Liver (tissue), 9 donors: ENCODE measurements around the gene SH3PXD2A. TPM values are rescaled to one million over a fixed set of nuclear protein-coding genes. Genes with fewer than 3 reads are reported as not detected.

ENCODE experiments used
- DNase-seq: peaks from one replicate; pipeline ENCODE4 v3.0.0-alpha.2; 2017; ENCODE audit warnings: low spot score
- H3K27ac ChIP-seq, 2 donors: one replicate each; pipeline ENCODE4 v1.7.0; 2013; ENCODE audit warnings: inconsistent platforms in 2 of 2, low read length in 2 of 2, control low read depth in 1 of 2, low read depth in 1 of 2, mild to moderate bottlenecking in 1 of 2
- H3K27me3 ChIP-seq, 4 donors: one replicate each; pipeline versions ENCODE4 v1.6.1 to v1.7.0; 2013; ENCODE audit warnings: low read length in 3 of 4, inconsistent platforms in 1 of 4, mild to moderate bottlenecking in 1 of 4, moderate library complexity in 1 of 4; ENCODE audit not compliant: control insufficient read depth in 4 of 4, insufficient read depth in 4 of 4
- H3K36me3 ChIP-seq, 4 donors: one replicate each; pipeline versions ENCODE4 v1.6.1 to v1.7.0; 2013; ENCODE audit warnings: low read length in 3 of 4, mild to moderate bottlenecking in 3 of 4, low read depth in 1 of 4, moderate library complexity in 1 of 4; ENCODE audit not compliant: control insufficient read depth in 4 of 4, insufficient read depth in 3 of 4
- H3K4me1 ChIP-seq, 4 donors: one replicate each; pipeline versions ENCODE4 v1.6.1 to v1.7.0; 2013; ENCODE audit warnings: low read length in 3 of 4, mild to moderate bottlenecking in 3 of 4, moderate library complexity in 1 of 4; ENCODE audit not compliant: control insufficient read depth in 4 of 4, insufficient read depth in 4 of 4
- H3K4me3 ChIP-seq, 3 donors: one replicate each; pipeline versions ENCODE4 v1.6.1 to v1.7.0; 2013; ENCODE audit warnings: low read length in 3 of 3, control low read depth in 1 of 3, low read depth in 1 of 3, mild to moderate bottlenecking in 1 of 3
- H3K9ac ChIP-seq, 2 donors: one replicate each; pipeline ENCODE4 v1.7.0; 2013; ENCODE audit warnings: low read length in 2 of 2, mild to moderate bottlenecking in 2 of 2, moderate library complexity in 2 of 2, control low read depth in 1 of 2, low read depth in 1 of 2
- H3K9me3 ChIP-seq, 4 donors: one replicate each; pipeline versions ENCODE4 v1.6.1 to v1.7.0; 2013; ENCODE audit warnings: low read length in 3 of 4; ENCODE audit not compliant: control insufficient read depth in 4 of 4
- EGR1 ChIP-seq, 2 donors: IDR thresholded peaks; 2 replicates each; pipeline ENCODE4 v1.6.1; 2016 to 2018; ENCODE audit warnings: antibody characterized with exemption in 2 of 2, low read depth in 2 of 2
- FOXA1 ChIP-seq: IDR thresholded peaks from 2 replicates; pipeline ENCODE4 v1.6.1; 2016; ENCODE audit warnings: antibody characterized with exemption
- FOXA2 ChIP-seq: IDR thresholded peaks from 2 replicates; pipeline ENCODE4 v1.6.1; 2016; ENCODE audit warnings: antibody characterized with exemption
- GABPA ChIP-seq, 2 donors: IDR thresholded peaks in 1 of 2; conservative IDR thresholded peaks in 1 of 2; 2 replicates each; pipeline ENCODE4 v1.6.1; 2016; ENCODE audit warnings: antibody characterized with exemption in 2 of 2, mild to moderate bottlenecking in 1 of 2, moderate library complexity in 1 of 2
- HNF4A ChIP-seq, 2 donors: conservative IDR thresholded peaks; 2 replicates each; pipeline ENCODE4 v1.6.1; 2016; ENCODE audit warnings: antibody characterized with exemption in 2 of 2, mild to moderate bottlenecking in 2 of 2
- HNF4G ChIP-seq: IDR thresholded peaks from 2 replicates; pipeline ENCODE4 v1.6.1; 2016; ENCODE audit warnings: antibody characterized with exemption
- JUND ChIP-seq, 2 donors: IDR thresholded peaks; 2 replicates each; pipeline ENCODE4 v1.6.1; 2016; ENCODE audit warnings: antibody characterized with exemption in 2 of 2
- NR2F2 ChIP-seq: IDR thresholded peaks from 2 replicates; pipeline ENCODE4 v1.6.1; 2016; ENCODE audit warnings: antibody characterized with exemption
- RAD21 ChIP-seq, 2 donors: IDR thresholded peaks; 2 replicates each; pipeline ENCODE4 v1.6.1; 2016; ENCODE audit warnings: antibody characterized with exemption in 2 of 2, mild to moderate bottlenecking in 2 of 2
- RXRA ChIP-seq, 2 donors: IDR thresholded peaks; 2 replicates each; pipeline ENCODE4 v1.6.1; 2017 to 2018; ENCODE audit warnings: antibody characterized with exemption in 2 of 2, mild to moderate bottlenecking in 1 of 2
- SP1 ChIP-seq: IDR thresholded peaks from 2 replicates; pipeline ENCODE4 v1.6.1; 2018; ENCODE audit warnings: antibody characterized with exemption, mild to moderate bottlenecking
- TAF1 ChIP-seq: conservative IDR thresholded peaks from 2 replicates; pipeline ENCODE4 v1.6.1; 2016; ENCODE audit warnings: antibody characterized with exemption, mild to moderate bottlenecking
- YY1 ChIP-seq: IDR thresholded peaks from 2 replicates; pipeline ENCODE4 v1.6.1; 2016; ENCODE audit warnings: antibody characterized with exemption, mild to moderate bottlenecking
- WGBS: extraction: QIAGEN DNeasy Blood & Tissue Kit; methylation state at CpG from one replicate; pipeline ENCODE4 v1.1.7; 2013; 5-methylcytosine and 5-hydroxymethylcytosine counted together
- polyA plus RNA-seq, 2 donors: library from polyadenylated mRNA; stranded (reverse) in 1 of 2; unstranded in 1 of 2; fragments of 200-250 nt in 1 of 2; fragments of >200 nt in 1 of 2; fragmentation: Nextera tagmentation in 1 of 2; extraction: Ambion mirVana in 1 of 2; gene quantifications; one replicate each; pipeline versions ENCODE4 v1.2.1 to v1.2.3, GENCODE V29; 2013 to 2015
- total RNA-seq, 2 donors: library from RNA; depleted of rRNA; stranded (reverse); fragments of >200 nt; gene quantifications; one replicate each; pipeline ENCODE4 v1.2.3, GENCODE V29; 2014
- TF ChIP-seq, protein P1 (sequence below): IDR thresholded peaks from 2 replicates; pipeline ENCODE4 v1.6.1; 2016; ENCODE audit warnings: antibody characterized with exemption
- TF ChIP-seq, protein P2 (sequence below): fragments of 150-350 bp; IDR thresholded peaks from 2 replicates; pipeline ENCODE4 v1.5.1; 2017; ENCODE audit warnings: improper control_type of control experiment, low read depth, low read length; ENCODE audit not compliant: missing input control
- TF ChIP-seq, protein P3 (sequence below): IDR thresholded peaks from 2 replicates; pipeline ENCODE4 v1.6.1; 2016; ENCODE audit warnings: antibody characterized with exemption
- donor health status: healthy.
- donor health status: healthy.
- donor health status: healthy.
- donor health status: healthy.
- donor health status: healthy.

Gene SH3PXD2A
- total and polyA plus RNA-seq, 4 donors: 0.82 to 5.5 (median 3.9) TPM

DNA sequence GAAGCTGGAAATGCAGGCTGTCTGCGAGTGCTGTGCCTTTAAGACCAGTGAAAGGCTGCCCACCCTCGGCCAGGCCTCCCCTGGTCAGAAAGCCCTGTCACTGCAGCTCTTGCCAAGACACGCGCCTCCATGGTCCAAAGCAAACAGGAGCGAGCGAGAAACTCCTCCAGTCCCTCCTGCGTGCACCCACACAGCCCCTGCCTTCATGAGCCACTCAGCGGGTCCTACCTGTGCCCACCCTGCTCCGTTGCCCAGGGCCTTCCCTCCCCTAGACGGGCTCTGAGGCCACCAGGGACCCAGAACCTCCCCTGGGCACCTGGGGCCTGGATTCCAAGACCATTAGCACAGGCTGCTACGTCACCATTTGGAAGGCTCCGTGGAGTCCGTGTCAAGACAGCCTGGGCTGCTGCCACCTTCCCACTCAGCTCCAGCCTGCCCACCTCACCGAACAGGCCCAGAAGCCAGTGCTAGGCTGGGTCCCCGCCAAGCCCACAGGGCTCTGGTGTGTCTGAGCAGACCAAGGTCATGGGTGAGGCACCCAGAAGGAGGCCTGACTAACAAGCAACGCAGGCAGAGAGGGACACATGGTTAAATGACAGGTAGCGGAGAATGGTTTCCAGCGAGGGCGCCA lies 217.3 kb downstream of the SH3PXD2A start:
- no peak overlapping the region for H3K9ac ChIP-seq
- peak overlapping the region; percentile 43 to 63 for H3K27ac ChIP-seq
- H3K9me3 ChIP-seq: no peaks in the 10 kb centered on the region
- TF ChIP-seq HNF4A (conservative IDR thresholded peaks at IDR 0.05): no peak
- 62% methylated on average over 19 of the region's 19 CpGs for WGBS
- peaks cover 0 to 23% (median 18%) of the 10 kb centered on the region in 4 donors for H3K4me1 ChIP-seq
- no peaks in the 10 kb centered on the region for H3K27me3 ChIP-seq
- peaks cover 0 to 14% (median 3%) of the 10 kb centered on the region in 4 donors for H3K36me3 ChIP-seq
- H3K4me3 ChIP-seq: no peak overlapping the region
- DNase-seq: no peak

DNA sequence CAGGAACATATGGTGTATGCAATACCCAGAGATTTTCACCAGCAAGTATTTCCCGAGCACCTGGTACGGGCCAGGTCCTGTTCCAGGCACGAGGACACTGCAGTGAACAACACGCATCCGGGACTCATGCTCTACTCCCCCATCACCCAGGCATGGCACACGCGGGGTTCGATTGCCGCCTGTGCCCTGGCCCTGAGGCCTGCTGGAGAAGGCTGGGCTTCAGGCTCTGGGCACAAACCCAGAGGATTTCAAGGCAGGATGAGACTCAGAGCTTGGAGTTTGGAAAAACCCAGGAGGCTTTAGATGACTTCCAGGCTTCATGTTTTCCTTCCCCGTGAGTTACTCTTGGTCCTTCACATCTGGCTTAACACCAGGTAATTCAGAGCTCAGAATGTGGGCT lies 218.4 kb downstream of the SH3PXD2A start:
- no peak overlapping the region for H3K4me3 ChIP-seq
- 80% methylated on average over 10 of the region's 10 CpGs for WGBS
- TF ChIP-seq, protein P1, sequence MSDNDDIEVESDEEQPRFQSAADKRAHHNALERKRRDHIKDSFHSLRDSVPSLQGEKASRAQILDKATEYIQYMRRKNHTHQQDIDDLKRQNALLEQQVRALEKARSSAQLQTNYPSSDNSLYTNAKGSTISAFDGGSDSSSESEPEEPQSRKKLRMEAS: no peak
- TF ChIP-seq RAD21 (IDR thresholded peaks at IDR 0.05): no peak
- no peak overlapping the region for H3K9ac ChIP-seq
- no peak overlapping the region for H3K27ac ChIP-seq
- H3K36me3 ChIP-seq: peaks cover 0 to 16% (median 5%) of the 10 kb centered on the region in 4 donors
- H3K4me1 ChIP-seq: peaks cover 0 to 20% (median 13%) of the 10 kb centered on the region in 4 donors
- DNase-seq: no peak
- no peaks in the 10 kb centered on the region for H3K27me3 ChIP-seq
- no peaks in the 10 kb centered on the region for H3K9me3 ChIP-seq

DNA sequence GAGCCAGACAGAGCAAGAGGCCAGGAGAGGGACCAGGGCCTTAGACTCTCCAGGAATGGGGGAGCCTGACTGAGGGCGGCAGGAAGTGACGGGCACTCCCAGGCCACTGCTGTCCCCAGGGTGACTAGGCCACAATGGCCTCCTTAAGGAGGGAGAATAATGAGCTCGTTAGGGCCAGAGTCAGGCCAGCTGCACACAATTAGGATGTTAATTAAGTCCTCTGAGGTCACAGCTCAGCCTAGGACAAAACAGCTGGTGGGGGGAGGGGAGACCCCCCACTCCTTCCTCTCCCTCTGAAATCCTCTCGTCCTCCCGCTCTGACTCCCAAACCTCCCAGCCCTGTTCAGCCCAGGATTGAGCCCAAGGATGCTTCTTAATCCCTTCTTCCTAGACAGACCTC lies 218.9 kb downstream of the SH3PXD2A start:
- Histone ChIP-seq H3K4me3 (no peak overlapping the region), H3K9ac (no peak overlapping the region), H3K27me3 (no peaks in the 10 kb centered on the region), H3K36me3 (peaks cover 0 to 18% (median 6%) of the 10 kb centered on the region in 4 donors), H3K9me3 (no peaks in the 10 kb centered on the region), H3K4me1 (peaks cover 0 to 20% (median 13%) of the 10 kb centered on the region in 4 donors), H3K27ac (no peak overlapping the region)
- TF ChIP-seq HNF4A (conservative IDR thresholded peaks at IDR 0.05) (no peak), JUND (IDR thresholded peaks at IDR 0.05) (no peak), FOXA1 (no peak)
- TF ChIP-seq, protein P1: no peak
- TF ChIP-seq, protein P2, sequence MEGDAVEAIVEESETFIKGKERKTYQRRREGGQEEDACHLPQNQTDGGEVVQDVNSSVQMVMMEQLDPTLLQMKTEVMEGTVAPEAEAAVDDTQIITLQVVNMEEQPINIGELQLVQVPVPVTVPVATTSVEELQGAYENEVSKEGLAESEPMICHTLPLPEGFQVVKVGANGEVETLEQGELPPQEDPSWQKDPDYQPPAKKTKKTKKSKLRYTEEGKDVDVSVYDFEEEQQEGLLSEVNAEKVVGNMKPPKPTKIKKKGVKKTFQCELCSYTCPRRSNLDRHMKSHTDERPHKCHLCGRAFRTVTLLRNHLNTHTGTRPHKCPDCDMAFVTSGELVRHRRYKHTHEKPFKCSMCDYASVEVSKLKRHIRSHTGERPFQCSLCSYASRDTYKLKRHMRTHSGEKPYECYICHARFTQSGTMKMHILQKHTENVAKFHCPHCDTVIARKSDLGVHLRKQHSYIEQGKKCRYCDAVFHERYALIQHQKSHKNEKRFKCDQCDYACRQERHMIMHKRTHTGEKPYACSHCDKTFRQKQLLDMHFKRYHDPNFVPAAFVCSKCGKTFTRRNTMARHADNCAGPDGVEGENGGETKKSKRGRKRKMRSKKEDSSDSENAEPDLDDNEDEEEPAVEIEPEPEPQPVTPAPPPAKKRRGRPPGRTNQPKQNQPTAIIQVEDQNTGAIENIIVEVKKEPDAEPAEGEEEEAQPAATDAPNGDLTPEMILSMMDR: no peak
- DNase-seq: no peak
- 86% methylated on average over 5 of the region's 5 CpGs for WGBS

DNA sequence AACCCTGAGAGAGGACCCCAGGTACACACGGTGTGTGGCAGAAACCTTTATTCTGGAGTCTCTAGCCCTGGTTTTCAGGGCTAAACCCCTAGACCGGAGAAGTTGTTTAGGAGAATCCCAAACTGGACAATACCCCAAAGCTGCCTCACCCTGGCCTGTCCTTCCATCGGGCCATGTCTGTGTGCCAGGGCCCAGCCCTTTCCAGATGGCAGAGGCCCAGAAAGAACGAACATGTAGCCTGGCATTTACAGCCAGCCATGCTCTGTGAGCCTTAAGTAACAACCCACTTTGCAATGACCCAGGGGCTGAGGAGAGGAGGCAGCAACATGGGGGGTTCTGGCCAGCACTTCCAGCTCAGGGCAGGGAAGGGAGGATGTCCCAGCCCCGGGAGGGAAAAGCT lies 219.8 kb downstream of the SH3PXD2A start:
- 71% methylated on average over 5 of the region's 5 CpGs for WGBS
- H3K4me1 ChIP-seq: peaks cover 0 to 20% (median 13%) of the 10 kb centered on the region in 4 donors
- no peak for TF ChIP-seq EGR1 (IDR thresholded peaks at IDR 0.05; ENCODE audit: low read depth in 2 of 2)
- no peak for TF ChIP-seq JUND (IDR thresholded peaks at IDR 0.05)
- TF ChIP-seq, protein P2: no peak
- TF ChIP-seq, protein P3, sequence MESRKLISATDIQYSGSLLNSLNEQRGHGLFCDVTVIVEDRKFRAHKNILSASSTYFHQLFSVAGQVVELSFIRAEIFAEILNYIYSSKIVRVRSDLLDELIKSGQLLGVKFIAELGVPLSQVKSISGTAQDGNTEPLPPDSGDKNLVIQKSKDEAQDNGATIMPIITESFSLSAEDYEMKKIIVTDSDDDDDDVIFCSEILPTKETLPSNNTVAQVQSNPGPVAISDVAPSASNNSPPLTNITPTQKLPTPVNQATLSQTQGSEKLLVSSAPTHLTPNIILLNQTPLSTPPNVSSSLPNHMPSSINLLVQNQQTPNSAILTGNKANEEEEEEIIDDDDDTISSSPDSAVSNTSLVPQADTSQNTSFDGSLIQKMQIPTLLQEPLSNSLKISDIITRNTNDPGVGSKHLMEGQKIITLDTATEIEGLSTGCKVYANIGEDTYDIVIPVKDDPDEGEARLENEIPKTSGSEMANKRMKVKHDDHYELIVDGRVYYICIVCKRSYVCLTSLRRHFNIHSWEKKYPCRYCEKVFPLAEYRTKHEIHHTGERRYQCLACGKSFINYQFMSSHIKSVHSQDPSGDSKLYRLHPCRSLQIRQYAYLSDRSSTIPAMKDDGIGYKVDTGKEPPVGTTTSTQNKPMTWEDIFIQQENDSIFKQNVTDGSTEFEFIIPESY: no peak
- TF ChIP-seq GABPA (IDR thresholded peaks at IDR 0.05 in 1 of 2, conservative IDR thresholded peaks at IDR 0.05 in 1 of 2): no peak
- no peak for TF ChIP-seq HNF4G
- TF ChIP-seq RAD21 (IDR thresholded peaks at IDR 0.05): no peak
- no peak for TF ChIP-seq YY1
- TF ChIP-seq FOXA1: no peak
- TF ChIP-seq TAF1: no peak
- no peak for TF ChIP-seq FOXA2
- no peak for TF ChIP-seq RXRA (IDR thresholded peaks at IDR 0.05)
- no peak for TF ChIP-seq SP1
- no peak for TF ChIP-seq NR2F2
- TF ChIP-seq, protein P1: no peak

More for the DNA sequence above, 219.8 kb downstream of the SH3PXD2A start:
- H3K36me3 ChIP-seq: peaks cover 0 to 18% (median 6%) of the 10 kb centered on the region in 4 donors
- DNase-seq: no peak
- H3K27me3 ChIP-seq: no peaks in the 10 kb centered on the region
- no peak overlapping the region for H3K9ac ChIP-seq
- no peaks in the 10 kb centered on the region for H3K9me3 ChIP-seq
- no peak overlapping the region for H3K27ac ChIP-seq
- H3K4me3 ChIP-seq: no peak overlapping the region
